ENCODE measurements around the gene LPAR5.
"Not testable (repeated sequence)": the region's sequence is repeated elsewhere in the genome, so short reads cannot be mapped to it uniquely, and the experiment has no call there.

Gene LPAR5

GRCh38 chr12:6605421-6606330 is 30.1 kb downstream of the LPAR5 start:
- peak; percentile 44 for DNase-seq

- no peak for DNase-seq
These were observed 31.3 kb downstream of the LPAR5 start for GRCh38 chr12:6604259-6605029.

- DNase-seq, result peak; percentile 42
These were observed 32.6 kb downstream of the LPAR5 start for GRCh38 chr12:6603095-6603567.

- no peak for DNase-seq
These were observed 33.2 kb downstream of the LPAR5 start for GRCh38 chr12:6602526-6602925.

GRCh38 chr12:6595673-6596072 is 40.1 kb downstream of the LPAR5 start:
- DNase-seq, result not testable (repeated sequence)

- no peak for DNase-seq
These were observed 43.7 kb downstream of the LPAR5 start for GRCh38 chr12:6592087-6592486.

- not testable (repeated sequence) for DNase-seq
These were observed 49.2 kb downstream of the LPAR5 start for GRCh38 chr12:6586569-6586968.

- DNase-seq, result no peak
These were observed 51.5 kb downstream of the LPAR5 start for GRCh38 chr12:6584293-6584692.

- no peak for DNase-seq
These were observed 52.8 kb downstream of the LPAR5 start for GRCh38 chr12:6582959-6583358.

GRCh38 chr12:6582196-6582595 is 53.6 kb downstream of the LPAR5 start:
- no peak for DNase-seq

- no peak for DNase-seq
These were observed 60.1 kb downstream of the LPAR5 start for GRCh38 chr12:6575648-6576047.

GRCh38 chr12:6574576-6575295 is 61.0 kb downstream of the LPAR5 start:
- peak; percentile 78 for DNase-seq

GRCh38 chr12:6573001-6573400 is 62.8 kb downstream of the LPAR5 start:
- no peak for DNase-seq

GRCh38 chr12:6570264-6570887 is 65.4 kb downstream of the LPAR5 start:
- DNase-seq, result peak; percentile 57

GRCh38 chr12:6569786-6570185 is 66.0 kb downstream of the LPAR5 start:
- DNase-seq, result no peak

GRCh38 chr12:6569312-6569711 is 66.4 kb downstream of the LPAR5 start:
- no peak for DNase-seq
